Measurements from ENCODE around the gene TRRAP.
"Not testable (repeated sequence)": the region's sequence is repeated elsewhere in the genome, so short reads cannot be mapped to it uniquely, and the experiment has no call there.

TRRAP gene

GRCh38 chr7:98866765-98867164 is 11.6 kb upstream of the TRRAP start:
- DNase-seq, result no peak

GRCh38 chr7:98868450-98868849 is 9.9 kb upstream of the TRRAP start:
- no peak for DNase-seq

- no peak for DNase-seq
These were observed 9.2 kb upstream of the TRRAP start for GRCh38 chr7:98869027-98869596.

- DNase-seq, result peak; percentile 7
These were observed 8.7 kb upstream of the TRRAP start, which contains the start of gene TMEM130 for GRCh38 chr7:98869597-98870120. TMEM130 (minus strand) TSS chr7:98870014; CDS start chr7:98869861, 153 bp downstream.

GRCh38 chr7:98870121-98870651 is 8.1 kb upstream of the TRRAP start:
- peak; percentile 48 for DNase-seq

GRCh38 chr7:98870807-98871491 is 7.4 kb upstream of the TRRAP start:
- DNase-seq, result no peak

- DNase-seq, result no peak
These were observed 5.9 kb upstream of the TRRAP start for GRCh38 chr7:98872328-98872924.

- not testable (repeated sequence) for DNase-seq
These were observed 4.7 kb upstream of the TRRAP start for GRCh38 chr7:98873610-98874009.

- DNase-seq, result no peak
These were observed 3.4 kb upstream of the TRRAP start for GRCh38 chr7:98874942-98875341.

GRCh38 chr7:98875501-98875900 is 2.8 kb upstream of the TRRAP start:
- no peak for DNase-seq

- no peak for DNase-seq
These were observed 1.2 kb upstream of the TRRAP start for GRCh38 chr7:98877146-98877545.

GRCh38 chr7:98877692-98878364 is 504 bp upstream of the TRRAP start:
- DNase-seq, result no peak

- DNase-seq, result peak; percentile 10
These were observed 1.1 kb downstream of the TRRAP start for GRCh38 chr7:98879198-98879978.

- DNase-seq, result no peak
These were observed 1.6 kb downstream of the TRRAP start for GRCh38 chr7:98879979-98880315.

GRCh38 chr7:98880485-98880884 is 2.2 kb downstream of the TRRAP start:
- DNase-seq, result no peak

GRCh38 chr7:98881561-98882315 is 3.4 kb downstream of the TRRAP start:
- DNase-seq, result no peak

GRCh38 chr7:98884416-98884815 is 6.1 kb downstream of the TRRAP start:
- DNase-seq, result no peak

- no peak for DNase-seq
These were observed 8.7 kb downstream of the TRRAP start for GRCh38 chr7:98887038-98887437.

- DNase-seq, result no peak
These were observed 14.3 kb downstream of the TRRAP start for GRCh38 chr7:98892609-98893008.

GRCh38 chr7:98899816-98900215 is 21.5 kb downstream of the TRRAP start:
- no peak for DNase-seq

GRCh38 chr7:98900815-98901214 is 22.5 kb downstream of the TRRAP start:
- no peak for DNase-seq

GRCh38 chr7:98902523-98902922 is 24.2 kb downstream of the TRRAP start:
- peak; percentile 84 for DNase-seq

Measured in DMS79 treated with DMSO at 0.1 percent for 48 hours (cell line).